NCI-H345 (cell line): ENCODE data around the gene CFAP410.
"Not testable (repeated sequence)": the region's sequence is repeated elsewhere in the genome, so short reads cannot be mapped to it uniquely, and the experiment has no call there.

Source experiments
- DNase-seq: peaks from one replicate; lab custom pipeline; 2025; lab: John Stamatoyannopoulos, UW

The CFAP410 gene

GRCh38 chr21:44285138-44285992, 53.8 kb downstream of the CFAP410 start, which contains the start of gene AIRE:
TSS of gene AIRE (plus strand) at chr21:44285876. CDS start at chr21:44286007, 131 bp downstream.
- DNase-seq: no peak

DNA sequence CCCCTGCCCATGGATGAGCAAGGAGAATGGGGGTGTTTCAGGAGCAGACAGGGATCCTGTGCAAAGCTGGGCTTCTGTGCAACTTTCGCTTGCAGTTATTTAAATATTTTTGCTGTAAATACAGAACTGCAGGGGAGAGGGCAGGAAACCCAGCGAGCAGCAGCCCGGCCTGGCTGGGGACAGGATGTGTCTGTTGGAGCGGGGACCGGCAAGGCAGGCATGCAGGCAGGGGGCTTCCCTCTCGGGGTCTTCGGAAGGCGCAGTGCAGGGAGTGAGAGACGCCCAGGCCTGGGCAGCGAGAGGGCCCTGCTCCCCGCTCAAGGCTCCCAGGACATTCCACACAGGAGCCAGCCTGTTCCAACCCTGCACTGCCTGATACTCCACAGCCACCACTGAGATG, 55.2 kb downstream of the CFAP410 start:
- DNase-seq: no peak

DNA sequence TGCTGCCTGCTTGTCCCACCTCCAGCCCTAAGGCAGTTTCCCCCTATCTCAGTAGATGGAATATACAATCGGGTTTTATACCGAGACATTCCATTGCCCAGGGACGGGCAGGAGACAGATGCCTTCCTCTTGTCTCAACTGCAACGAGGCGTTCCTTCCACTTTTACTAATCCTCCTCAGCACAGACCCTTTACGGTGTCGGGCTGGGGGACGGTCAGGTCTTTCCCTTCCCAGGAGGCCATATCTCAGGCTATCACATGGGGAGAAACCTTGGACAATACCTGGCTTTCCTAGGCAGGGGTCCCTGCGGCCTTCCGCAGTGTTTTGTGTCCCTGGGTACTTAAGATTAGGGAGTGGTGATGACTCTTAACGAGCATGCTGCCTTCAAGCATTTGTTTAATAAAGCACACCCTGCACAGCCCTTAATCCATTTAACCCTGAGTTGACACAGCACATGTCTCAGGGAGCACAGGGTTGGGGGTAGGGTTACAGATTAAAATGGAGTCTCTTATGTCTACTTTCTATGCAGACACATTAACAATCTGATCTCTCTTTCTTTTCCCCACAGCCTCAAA, 55.9 kb downstream of the CFAP410 start:
- DNase-seq: not testable (repeated sequence)

DNA sequence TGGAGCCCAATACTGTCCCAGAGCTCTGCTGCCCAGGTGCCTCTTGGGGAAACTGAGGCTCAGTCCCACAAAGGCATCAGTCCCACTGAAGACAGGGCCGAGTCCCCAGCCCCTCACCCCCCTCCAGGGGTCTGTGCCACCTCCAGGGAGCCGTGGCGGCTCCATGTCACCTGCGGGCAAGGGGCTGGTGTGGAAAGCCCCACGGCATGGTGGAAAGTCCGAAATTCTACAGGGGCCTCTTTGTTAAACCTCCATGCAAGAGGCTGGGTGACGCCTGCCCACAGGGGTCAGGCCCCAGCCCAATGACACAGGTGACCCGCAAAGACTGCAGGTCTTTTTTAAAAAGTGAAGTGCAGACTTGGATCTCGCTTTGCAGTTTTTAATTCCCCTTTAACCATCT, 56.8 kb downstream of the CFAP410 start:
- no peak for DNase-seq

DNA sequence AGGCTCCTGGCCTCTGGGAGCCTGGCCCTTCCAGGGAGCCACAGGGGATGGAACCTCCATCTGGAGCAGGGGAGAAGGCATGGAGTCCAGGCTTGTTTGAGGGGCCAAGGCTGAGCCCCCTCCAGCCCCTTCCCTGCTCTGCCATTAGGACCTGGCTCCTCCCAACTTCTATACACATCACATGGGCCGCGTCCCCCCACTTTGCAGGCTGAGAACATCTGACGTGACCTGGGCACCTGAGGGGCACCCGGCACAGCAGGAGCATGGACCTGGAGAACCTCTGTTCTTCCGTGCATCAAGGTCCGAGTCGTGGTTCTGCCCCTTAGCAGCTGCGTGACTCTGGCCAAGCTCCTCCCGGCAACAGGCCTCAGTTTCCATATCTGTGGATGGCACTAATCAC, 57.4 kb downstream of the CFAP410 start:
- DNase-seq: no peak

DNA sequence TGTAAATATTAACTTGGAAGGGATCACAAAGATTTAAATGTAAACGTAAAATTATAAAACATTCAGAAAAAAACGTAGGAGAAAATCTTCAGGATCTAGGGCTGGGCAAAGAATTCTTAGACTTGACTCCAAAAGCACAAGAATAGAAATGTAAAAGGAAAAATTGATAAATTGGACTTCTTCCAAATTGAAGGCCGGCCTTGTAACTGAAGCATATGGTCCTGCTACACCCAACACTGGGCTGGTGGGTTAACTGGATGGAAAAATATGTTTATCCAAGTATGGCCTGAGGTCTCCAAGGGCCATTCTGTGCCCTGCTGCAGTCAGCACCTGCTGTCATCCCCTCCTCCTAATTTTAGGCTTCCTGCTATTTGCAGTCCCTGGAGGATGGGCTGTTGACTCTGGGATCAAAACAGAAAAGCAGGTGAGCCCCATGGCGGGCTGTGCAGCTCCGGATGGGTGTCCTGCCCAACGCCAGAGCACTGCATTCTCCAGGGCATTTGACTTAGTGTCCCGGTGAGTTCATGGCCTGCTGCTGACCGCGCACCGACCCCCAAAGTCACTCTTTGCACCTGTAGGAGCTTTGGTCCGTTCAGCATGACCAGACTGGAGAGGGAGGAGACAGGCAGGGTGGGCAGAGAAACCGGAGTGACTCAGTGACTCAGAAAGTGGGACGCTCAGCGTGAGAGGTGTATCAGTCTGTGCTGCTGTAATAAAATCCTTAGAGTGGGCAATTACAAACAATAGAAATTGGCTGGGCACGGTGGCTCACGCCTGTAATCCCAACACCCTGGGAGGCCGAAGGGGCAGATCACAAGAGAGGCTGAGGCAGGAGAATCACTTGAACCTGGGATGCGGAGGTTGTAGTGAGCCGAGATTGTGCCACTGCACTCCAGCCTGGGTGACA, 59.6 kb downstream of the CFAP410 start:
- peak; percentile 54 for DNase-seq
